OCI-LY1 (cell line): ENCODE measurements around the gene CD6.

Source experiments
- H2AFZ ChIP-seq: fragments of 200-600 bp; sonication (generic), shearing (Covaris generic); 2 replicates; pipeline ENCODE4 v1.6.0; 2014; ENCODE audit warnings: antibody characterized with exemption, mild to moderate bottlenecking, low read length
- H3F3A ChIP-seq: fragments of 200-600 bp; sonication (generic), shearing (Covaris generic); 2 replicates; pipeline ENCODE4 v1.6.0; 2014; ENCODE audit warnings: mild to moderate bottlenecking, antibody characterized with exemption, low read length, moderate library complexity; ENCODE audit not compliant: insufficient read depth
- H3K27ac ChIP-seq: fragments of 200-600 bp; sonication (generic); 2 replicates; pipeline ENCODE4 v1.5.1; 2014; ENCODE audit warnings: low read length, mixed run types, mild to moderate bottlenecking, low read depth; ENCODE audit not compliant: poor library complexity, severe bottlenecking
- H3K27me3 ChIP-seq: fragments of 200-600 bp; sonication (generic); 2 replicates; pipeline ENCODE4 v1.6.0; 2014; ENCODE audit warnings: antibody characterized with exemption, mild to moderate bottlenecking, low read length, moderate library complexity; ENCODE audit not compliant: insufficient read depth
- H3K36me3 ChIP-seq: fragments of 200-600 bp; sonication (generic); 2 replicates; pipeline ENCODE4 v1.6.1; 2014; ENCODE audit warnings: mild to moderate bottlenecking, antibody characterized with exemption, low read length, moderate library complexity, mixed read lengths; ENCODE audit not compliant: insufficient read depth
- H3K4me1 ChIP-seq: fragments of 200-600 bp; sonication (generic); 2 replicates; pipeline ENCODE4 v1.5.1; 2014; ENCODE audit warnings: mild to moderate bottlenecking, low read length, moderate library complexity; ENCODE audit not compliant: insufficient read depth, severe bottlenecking
- H3K4me2 ChIP-seq: fragments of 200-600 bp; sonication (generic), shearing (Covaris generic); 2 replicates; pipeline ENCODE4 v1.6.1; 2014; ENCODE audit warnings: low read length
- H3K4me3 ChIP-seq: fragments of 200-600 bp; sonication (generic); 2 replicates; pipeline ENCODE4 v1.5.1; 2014; ENCODE audit warnings: low read length, low read depth, mild to moderate bottlenecking, mixed read lengths; ENCODE audit not compliant: poor library complexity, severe bottlenecking
- H3K79me2 ChIP-seq: fragments of 200-600 bp; shearing (Covaris generic); 2 replicates; pipeline ENCODE4 v1.6.1; 2016; ENCODE audit warnings: mixed run types, low read length, mixed read lengths; ENCODE audit not compliant: insufficient read depth
- H3K9ac ChIP-seq: fragments of 200-600 bp; sonication (generic), shearing (Covaris generic); 2 replicates; pipeline ENCODE4 v1.6.1; 2014; ENCODE audit warnings: mild to moderate bottlenecking, low read length, mixed read lengths
- H3K9me2 ChIP-seq: fragments of 200-600 bp; sonication (generic), shearing (Covaris generic); 2 replicates; pipeline ENCODE4 v1.6.1; 2014; ENCODE audit warnings: low read depth, mild to moderate bottlenecking, low read length, mixed read lengths
- H3K9me3 ChIP-seq: fragments of 200-600 bp; shearing (Covaris generic); 2 replicates; pipeline ENCODE4 v1.6.1; 2014; ENCODE audit warnings: low read length, mixed read lengths
- H4K20me1 ChIP-seq: fragments of 200-600 bp; sonication (generic), shearing (Covaris generic); 2 replicates; pipeline ENCODE4 v1.6.0; 2016; ENCODE audit warnings: mild to moderate bottlenecking, low read length; ENCODE audit not compliant: insufficient read depth
- CTCF ChIP-seq: fragments of 200-600 bp; sonication (generic), shearing (Covaris generic); IDR thresholded peaks from 2 replicates; pipeline ENCODE4 v1.5.1; 2017; ENCODE audit warnings: mild to moderate bottlenecking, antibody characterized with exemption, low read length, moderate library complexity, mixed read lengths
- EZH2 ChIP-seq: fragments of 200-600 bp; sonication (generic), shearing (Covaris generic); IDR thresholded peaks from 2 replicates; pipeline ENCODE4 v1.8.0; 2017; ENCODE audit warnings: borderline replicate concordance, mixed run types, mild to moderate bottlenecking, antibody characterized with exemption, low read length, moderate library complexity, mixed read lengths

CD6 gene

GRCh38 chr11:60939301-60939700 is 32.2 kb upstream of the CD6 start:
- TF ChIP-seq CTCF = no peak
- no peak for TF ChIP-seq EZH2
- H2AFZ ChIP-seq = no peak overlapping the region
- no peaks in the 10 kb centered on the region for H3K9me2 ChIP-seq
- no peaks in the 10 kb centered on the region for H3K36me3 ChIP-seq
- peaks cover 12% of the 10 kb centered on the region; the same call in 1 of the 2 replicates for H3K27me3 ChIP-seq
- H3K9me3 ChIP-seq = no peaks in the 10 kb centered on the region
- no peaks in the 10 kb centered on the region for H3F3A ChIP-seq
- no peak overlapping the region for H3K9ac ChIP-seq
- no peak overlapping the region for H3K4me2 ChIP-seq
- H3K27ac ChIP-seq = no peak overlapping the region
- H4K20me1 ChIP-seq = no peaks in the 10 kb centered on the region
- H3K79me2 ChIP-seq = no peaks in the 10 kb centered on the region
- no peak overlapping the region for H3K4me3 ChIP-seq
- peaks cover 9% of the 10 kb centered on the region for H3K4me1 ChIP-seq

GRCh38 chr11:60939855-60940254 is 31.6 kb upstream of the CD6 start:
- Histone ChIP-seq H3K36me3 (no peaks in the 10 kb centered on the region), H3K9ac (no peak overlapping the region), H2AFZ (no peak overlapping the region), H3K9me3 (no peaks in the 10 kb centered on the region), H3K4me2 (no peak overlapping the region), H4K20me1 (no peaks in the 10 kb centered on the region), H3K4me3 (no peak overlapping the region), H3K79me2 (no peaks in the 10 kb centered on the region), H3K27me3 (peaks cover 17% of the 10 kb centered on the region; the same call in 1 of the 2 replicates), H3K9me2 (no peaks in the 10 kb centered on the region), H3K4me1 (peaks cover 6% of the 10 kb centered on the region), H3F3A (no peaks in the 10 kb centered on the region), H3K27ac (no peak overlapping the region)
- no peak for TF ChIP-seq CTCF
- TF ChIP-seq EZH2 = no peak

- Histone ChIP-seq H3K36me3 (no peaks in the 10 kb centered on the region), H3F3A (no peaks in the 10 kb centered on the region), H3K9ac (no peak overlapping the region), H3K9me2 (no peaks in the 10 kb centered on the region), H3K4me1 (peaks cover 6% of the 10 kb centered on the region), H3K4me2 (no peak overlapping the region), H4K20me1 (no peaks in the 10 kb centered on the region), H3K79me2 (no peaks in the 10 kb centered on the region), H3K27ac (no peak overlapping the region), H3K4me3 (no peak overlapping the region), H2AFZ (no peak overlapping the region), H3K27me3 (peaks cover 17% of the 10 kb centered on the region; the same call in 1 of the 2 replicates), H3K9me3 (no peaks in the 10 kb centered on the region)
- TF ChIP-seq CTCF (no peak), EZH2 (no peak)
These were observed 29.9 kb upstream of the CD6 start for GRCh38 chr11:60941371-60942119.
